Skeletal muscle cell (primary cell): ENCODE data around the gene DNAJC18.

Experiments
- DNase-seq: peaks from one replicate; pipeline ENCODE4 v3.0.0-alpha.2; 2010; ENCODE audit warnings: low read depth
- H3K4me3 ChIP-seq: 2 replicates; pipeline ENCODE4 v1.5.1; 2011; ENCODE audit warnings: low read depth, mild to moderate bottlenecking, control low read depth, low read length, moderate library complexity

DNAJC18 gene

DNA sequence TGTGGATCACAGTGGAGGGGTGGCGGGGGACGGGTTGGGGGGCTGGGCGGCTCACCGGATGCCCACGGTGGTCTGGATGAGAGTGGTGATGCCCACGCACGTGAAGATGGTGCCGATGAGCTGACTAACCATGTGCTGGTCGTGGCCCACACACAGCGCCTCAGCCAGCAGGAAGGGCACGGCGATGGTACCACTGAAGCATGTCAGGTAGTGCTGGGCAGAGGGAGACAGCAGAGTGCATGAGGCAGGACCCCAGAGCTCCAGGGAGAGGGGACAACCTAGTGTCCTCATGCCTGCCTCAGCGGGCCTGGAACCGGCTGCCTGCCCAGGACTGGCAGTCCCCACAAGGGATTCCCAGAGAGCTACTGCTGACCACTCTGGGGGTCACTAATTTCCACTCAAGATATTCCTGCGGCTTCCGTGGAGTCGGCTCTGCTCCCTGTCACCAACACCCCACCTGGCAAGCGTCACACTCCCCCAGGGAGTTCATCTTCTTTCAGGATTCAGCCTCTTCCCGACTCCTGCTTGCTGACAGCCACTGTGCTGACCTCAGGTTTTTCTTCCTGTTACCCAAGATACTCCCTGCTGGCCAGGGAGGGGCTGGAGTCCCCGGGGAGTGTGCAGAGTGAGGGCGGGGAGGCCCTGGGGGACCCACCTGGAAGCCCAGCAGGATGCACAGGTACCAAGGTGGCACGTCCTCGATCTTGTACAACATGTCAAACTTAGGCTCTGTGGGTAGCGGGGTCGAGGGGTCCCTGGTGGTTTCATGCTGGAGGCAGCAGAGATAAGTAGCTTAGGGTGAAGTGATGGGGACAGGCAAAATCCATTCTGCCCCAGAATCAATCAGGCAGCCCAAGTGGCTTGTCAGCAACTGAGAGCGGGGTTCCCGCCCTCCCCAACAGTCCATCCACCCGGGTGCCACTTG lies 57.2 kb downstream of the DNAJC18 start:
- no peak for DNase-seq
- no peak overlapping the region for H3K4me3 ChIP-seq

- DNase-seq = no peak
- no peak overlapping the region for H3K4me3 ChIP-seq
Observed at GRCh38 chr5:139379626-139380449, 59.5 kb downstream of the DNAJC18 start.

- no peak overlapping the region for H3K4me3 ChIP-seq
- DNase-seq = no peak
Observed at GRCh38 chr5:139378941-139379361, 60.4 kb downstream of the DNAJC18 start.

DNA sequence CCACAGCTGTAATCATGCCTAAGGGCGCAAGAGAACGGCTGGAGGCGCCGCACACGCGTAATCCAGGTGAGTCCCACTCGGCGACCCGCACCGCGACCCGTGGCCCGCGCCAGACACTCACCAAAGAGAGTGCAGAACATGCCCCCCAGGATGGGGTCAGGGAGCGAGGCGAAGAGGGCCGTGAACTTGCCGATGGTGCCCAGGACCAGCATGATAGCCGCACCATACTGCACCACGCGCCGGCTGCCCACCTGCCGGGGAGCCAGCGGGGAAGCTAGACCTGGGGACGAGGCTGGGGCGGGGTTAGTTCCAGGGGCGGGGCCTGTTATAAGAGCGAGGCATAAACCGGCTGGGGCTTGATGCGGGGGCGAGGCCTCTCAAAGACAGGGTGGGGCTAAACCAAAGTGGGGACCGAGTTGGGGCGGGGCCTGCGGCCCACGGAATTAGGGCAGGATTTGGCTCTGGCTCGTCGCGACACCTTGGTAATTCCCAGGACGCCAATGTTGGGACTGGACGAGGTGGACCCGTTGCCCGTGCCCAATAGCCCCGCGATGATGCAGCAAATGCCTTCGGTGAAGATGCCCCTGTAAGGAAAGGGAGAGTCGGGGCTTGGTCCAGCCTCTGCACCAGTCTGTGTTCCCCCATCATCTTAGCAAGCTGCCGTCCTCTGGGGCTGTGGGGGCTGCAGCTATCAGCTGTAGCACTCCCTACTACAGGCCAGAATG lies 61.1 kb downstream of the DNAJC18 start:
- H3K4me3 ChIP-seq = no peak overlapping the region
- no peak for DNase-seq

DNA sequence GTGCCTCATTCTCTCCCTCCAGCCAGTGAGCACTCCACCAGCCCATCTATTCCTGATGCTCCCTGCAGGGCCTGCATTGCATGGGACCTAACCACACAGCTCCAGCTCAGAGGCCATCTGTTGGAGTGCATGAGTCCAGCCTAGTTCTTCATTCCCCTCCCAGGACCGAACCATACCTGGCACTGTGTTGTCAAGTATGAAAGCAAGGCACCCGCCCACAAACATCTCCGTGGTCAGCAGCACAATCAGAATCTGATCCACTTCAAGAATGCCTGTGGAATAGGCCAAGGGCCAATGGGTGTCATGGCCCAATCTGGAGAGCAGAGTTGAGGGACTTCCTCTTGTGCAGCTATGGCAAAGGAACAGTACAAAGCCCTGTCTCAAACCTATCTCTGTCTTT lies 62.1 kb downstream of the DNAJC18 start:
- no peak for DNase-seq

DNA sequence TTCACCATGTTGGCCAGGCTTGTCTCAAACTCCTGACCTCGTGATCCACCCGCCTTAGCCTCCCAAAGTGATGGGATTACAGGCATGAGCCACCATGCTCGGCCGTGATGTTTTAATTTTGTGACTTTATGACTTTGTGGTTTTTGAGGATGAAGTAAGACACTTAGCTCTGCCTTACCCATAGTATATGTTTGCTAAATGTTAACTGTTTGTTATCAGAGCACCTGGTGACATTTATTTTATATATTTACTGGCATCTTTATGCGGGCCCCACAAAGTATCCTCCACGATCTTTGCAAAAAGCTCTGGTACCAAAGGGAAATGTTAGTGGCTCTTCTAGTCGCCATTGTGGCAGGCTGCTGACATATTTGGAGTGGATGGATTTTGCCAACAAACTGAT lies 63.0 kb downstream of the DNAJC18 start:
- H3K4me3 ChIP-seq = no peak overlapping the region
- DNase-seq = no peak

More for the DNA sequence above, 62.1 kb downstream of the DNAJC18 start:
- no peak overlapping the region for H3K4me3 ChIP-seq

GRCh38 chr5:139374909-139375308 lies 64.4 kb downstream of the DNAJC18 start:
- H3K4me3 ChIP-seq = no peak overlapping the region
- DNase-seq = no peak

DNA sequence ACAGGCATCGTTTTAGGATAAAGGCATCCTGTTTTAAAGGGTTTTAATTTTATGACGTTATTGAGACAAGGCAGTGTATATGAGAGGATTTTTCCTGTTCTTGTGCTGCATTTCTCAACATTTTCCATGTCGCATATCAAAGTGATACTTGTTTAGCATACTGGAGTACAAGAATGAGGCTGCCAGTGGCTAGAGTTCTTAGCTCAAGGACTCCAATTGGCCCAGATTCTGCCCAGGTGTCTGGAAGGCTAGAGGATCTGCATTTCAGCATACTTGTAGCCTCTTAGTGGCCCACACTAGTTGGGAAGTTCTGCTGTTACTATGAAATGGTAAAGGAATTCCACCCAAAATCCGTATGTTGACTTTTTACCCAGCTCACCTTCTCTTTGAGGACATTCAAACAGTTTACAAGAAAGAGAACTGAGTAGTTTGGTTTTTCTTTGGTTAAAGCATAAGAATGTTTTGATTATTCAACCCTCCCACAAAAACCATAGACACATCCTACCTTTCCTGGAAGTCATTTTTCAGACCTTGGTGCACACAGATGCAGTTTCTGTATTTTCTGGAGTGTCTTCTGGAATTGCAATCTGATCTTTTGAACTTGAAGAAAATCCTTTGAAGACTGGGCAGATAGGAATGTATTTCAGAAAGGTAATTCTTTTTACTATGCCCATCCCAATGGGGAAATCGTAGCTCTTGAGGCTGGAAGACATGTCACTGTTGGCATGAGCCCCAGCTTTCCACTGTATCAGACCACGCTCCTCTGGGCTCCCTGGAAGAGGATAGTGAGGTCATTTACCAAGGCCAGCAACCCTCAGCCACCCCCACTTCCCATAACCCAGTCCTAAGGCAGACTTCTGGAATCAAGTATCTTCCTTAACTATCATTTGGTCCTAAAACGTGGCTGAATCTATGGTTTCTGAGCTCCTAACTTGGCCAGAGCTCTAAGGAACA lies 67.6 kb downstream of the DNAJC18 start:
- no peak for DNase-seq

GRCh38 chr5:139369181-139369580 lies 70.1 kb downstream of the DNAJC18 start:
- H3K4me3 ChIP-seq = no peak overlapping the region

More for the DNA sequence above, 67.6 kb downstream of the DNAJC18 start:
- H3K4me3 ChIP-seq = no peak overlapping the region

GRCh38 chr5:139368613-139369012 lies 70.7 kb downstream of the DNAJC18 start:
- no peak overlapping the region for H3K4me3 ChIP-seq
- no peak for DNase-seq

More at GRCh38 chr5:139369181-139369580, 70.1 kb downstream of the DNAJC18 start:
- peak; percentile 40 for DNase-seq

DNA sequence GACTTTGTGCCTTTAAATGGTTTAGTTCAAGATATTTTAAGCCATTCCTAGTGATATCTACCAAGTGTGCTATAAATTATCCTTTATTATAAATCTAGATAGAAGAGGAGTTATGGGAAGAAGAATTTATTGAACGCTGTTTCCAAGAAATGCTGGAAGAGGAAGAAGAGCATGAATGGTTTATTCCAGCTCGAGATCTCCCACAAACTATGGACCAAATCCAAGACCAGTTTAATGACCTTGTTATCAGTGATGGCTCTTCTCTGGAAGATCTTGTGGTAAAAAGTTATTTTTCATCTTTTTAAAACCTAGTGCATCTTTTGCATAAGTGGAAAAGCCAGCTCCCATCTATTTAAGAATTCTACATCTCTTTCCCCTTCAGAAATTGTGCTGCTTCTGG lies 74.9 kb downstream of the DNAJC18 start:
- no peak overlapping the region for H3K4me3 ChIP-seq
- DNase-seq = no peak

GRCh38 chr5:139363937-139364336 lies 75.4 kb downstream of the DNAJC18 start:
- no peak overlapping the region for H3K4me3 ChIP-seq
- no peak for DNase-seq

DNA sequence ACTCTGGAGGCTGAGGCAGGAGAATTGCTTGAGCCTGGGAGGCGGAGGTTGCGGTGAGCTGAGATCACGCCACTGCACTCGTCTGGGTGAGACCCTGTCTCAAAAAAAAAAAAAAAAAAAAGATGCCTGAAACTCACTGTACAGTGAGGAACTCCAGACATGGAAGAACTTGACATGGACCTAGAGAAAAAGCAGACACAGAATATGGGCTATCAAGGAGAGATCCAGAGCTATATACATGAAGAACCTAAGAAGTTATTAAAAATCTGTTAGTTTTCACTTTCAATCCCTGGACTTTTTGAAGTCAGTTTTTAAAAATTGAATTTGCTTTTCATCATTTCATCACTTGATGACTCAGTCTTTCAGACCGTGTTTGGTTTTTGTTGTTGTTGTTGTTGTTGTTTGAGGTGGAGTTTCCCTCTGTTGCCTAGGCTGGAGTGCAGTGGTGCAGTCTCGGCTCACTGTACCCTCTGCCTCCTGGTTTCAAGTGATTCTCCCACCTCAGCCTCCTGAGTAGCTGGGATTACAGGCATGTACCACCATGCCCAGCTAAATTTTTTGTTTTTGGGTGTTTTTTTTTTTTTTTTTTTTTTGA lies 77.4 kb downstream of the DNAJC18 start:
- no peak for DNase-seq

GRCh38 chr5:139360384-139360783 lies 78.9 kb downstream of the DNAJC18 start:
- no peak overlapping the region for H3K4me3 ChIP-seq
- no peak for DNase-seq

More for the DNA sequence above, 77.4 kb downstream of the DNAJC18 start:
- no peak overlapping the region for H3K4me3 ChIP-seq
